DOHH2 (cell line): ENCODE measurements around the gene MRPL57.

ENCODE experiments used
- H3F3A ChIP-seq: fragments of 200-600 bp; sonication (generic), shearing (Covaris generic); 2 replicates; pipeline ENCODE4 v1.6.0; 2016; ENCODE audit warnings: antibody characterized with exemption, mild to moderate bottlenecking; ENCODE audit not compliant: control insufficient read depth, insufficient read depth
- H3K27ac ChIP-seq: fragments of 200-600 bp; sonication (generic); 2 replicates; pipeline ENCODE4 v1.5.1; 2014; ENCODE audit warnings: low read depth, mild to moderate bottlenecking, low read length, moderate library complexity
- H3K27me3 ChIP-seq: fragments of 200-600 bp; sonication (generic); 2 replicates; pipeline ENCODE4 v1.6.1; 2014; ENCODE audit warnings: mild to moderate bottlenecking, low read length, mixed read lengths; ENCODE audit not compliant: control insufficient read depth
- H3K36me3 ChIP-seq: fragments of 200-600 bp; sonication (generic); 2 replicates; pipeline ENCODE4 v1.6.1; 2014; ENCODE audit warnings: mild to moderate bottlenecking, low read length, moderate library complexity, mixed read lengths; ENCODE audit not compliant: control insufficient read depth
- H3K4me1 ChIP-seq: fragments of 200-600 bp; sonication (generic); 2 replicates; pipeline ENCODE4 v1.6.1; 2014; ENCODE audit warnings: mild to moderate bottlenecking, low read length, mixed read lengths; ENCODE audit not compliant: control insufficient read depth
- H3K4me2 ChIP-seq: fragments of 200-600 bp; sonication (generic); 2 replicates; pipeline ENCODE4 v1.6.0; 2014; ENCODE audit warnings: mild to moderate bottlenecking, low read length, moderate library complexity
- H3K4me3 ChIP-seq: fragments of 200-600 bp; sonication (generic); 2 replicates; pipeline ENCODE4 v1.5.1; 2014; ENCODE audit warnings: mild to moderate bottlenecking, low read length, mixed read lengths
- H3K79me2 ChIP-seq: fragments of 200-600 bp; sonication (generic); 2 replicates; pipeline ENCODE4 v1.6.1; 2014; ENCODE audit warnings: mild to moderate bottlenecking, low read length, mixed read lengths; ENCODE audit not compliant: control insufficient read depth
- H3K9me2 ChIP-seq: fragments of 200-600 bp; sonication (generic); replicated peaks from 2 replicates; pipeline ENCODE4 v1.6.1; 2014; ENCODE audit warnings: mild to moderate bottlenecking, low read length, mixed read lengths; ENCODE audit not compliant: control insufficient read depth
- H3K9me3 ChIP-seq: fragments of 200-600 bp; sonication (generic); 2 replicates; pipeline ENCODE4 v1.6.1; 2014; ENCODE audit warnings: antibody characterized with exemption, low read length, mixed read lengths; ENCODE audit not compliant: control insufficient read depth, insufficient read depth
- H4K20me1 ChIP-seq: fragments of 200-600 bp; sonication (generic); 2 replicates; pipeline ENCODE4 v1.6.0; 2014; ENCODE audit warnings: low read depth, mild to moderate bottlenecking, antibody characterized with exemption, low read length, moderate library complexity; ENCODE audit not compliant: control insufficient read depth, insufficient read depth
- EZH2phosphoT487 ChIP-seq: fragments of 200-600 bp; sonication (generic); IDR thresholded peaks from 2 replicates; pipeline ENCODE4 v1.6.1; 2017; ENCODE audit warnings: borderline replicate concordance, mild to moderate bottlenecking, antibody characterized with exemption, low read length, moderate library complexity, mixed read lengths
- TF ChIP-seq, protein P1 (sequence below): fragments of 200-600 bp; sonication (generic); IDR thresholded peaks from one replicate; pipeline ENCODE4 v1.5.1; 2014; ENCODE audit warnings: antibody characterized with exemption, mild to moderate bottlenecking, low read depth, low read length; ENCODE audit not compliant: poor library complexity, severe bottlenecking

MRPL57 gene

GRCh38 chr13:21176215-21176981, at the start of gene MRPL57, which contains the start of gene SKA3:
Gene MRPL57 (plus strand): TSS chr13:21176658. CDS start chr13:21176917, 259 bp downstream.
Gene SKA3 (minus strand): TSS chr13:21176552. CDS start chr13:21176477, 75 bp downstream.
- Histone ChIP-seq H4K20me1 (peaks cover 10% of the 10 kb centered on the region; the same call in 1 of the 2 replicates), H3K27ac (peak within 1 kb of the TSS; percentile 73), H3K36me3 (peaks cover 47% of the 10 kb centered on the region), H3F3A (peaks cover 13% of the 10 kb centered on the region), H3K4me1 (peaks cover 31% of the 10 kb centered on the region), H3K27me3 (no peaks in the 10 kb centered on the region), H3K4me2 (peak within 1 kb of the TSS; percentile 74), H3K9me3 (no peaks in the 10 kb centered on the region), H3K4me3 (peak within 1 kb of the TSS; percentile 90), H3K79me2 (peaks cover 71% of the 10 kb centered on the region), H3K9me2 (no peaks in the 10 kb centered on the region)
- no peak for TF ChIP-seq EZH2phosphoT487
- TF ChIP-seq, protein P1, sequence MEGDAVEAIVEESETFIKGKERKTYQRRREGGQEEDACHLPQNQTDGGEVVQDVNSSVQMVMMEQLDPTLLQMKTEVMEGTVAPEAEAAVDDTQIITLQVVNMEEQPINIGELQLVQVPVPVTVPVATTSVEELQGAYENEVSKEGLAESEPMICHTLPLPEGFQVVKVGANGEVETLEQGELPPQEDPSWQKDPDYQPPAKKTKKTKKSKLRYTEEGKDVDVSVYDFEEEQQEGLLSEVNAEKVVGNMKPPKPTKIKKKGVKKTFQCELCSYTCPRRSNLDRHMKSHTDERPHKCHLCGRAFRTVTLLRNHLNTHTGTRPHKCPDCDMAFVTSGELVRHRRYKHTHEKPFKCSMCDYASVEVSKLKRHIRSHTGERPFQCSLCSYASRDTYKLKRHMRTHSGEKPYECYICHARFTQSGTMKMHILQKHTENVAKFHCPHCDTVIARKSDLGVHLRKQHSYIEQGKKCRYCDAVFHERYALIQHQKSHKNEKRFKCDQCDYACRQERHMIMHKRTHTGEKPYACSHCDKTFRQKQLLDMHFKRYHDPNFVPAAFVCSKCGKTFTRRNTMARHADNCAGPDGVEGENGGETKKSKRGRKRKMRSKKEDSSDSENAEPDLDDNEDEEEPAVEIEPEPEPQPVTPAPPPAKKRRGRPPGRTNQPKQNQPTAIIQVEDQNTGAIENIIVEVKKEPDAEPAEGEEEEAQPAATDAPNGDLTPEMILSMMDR: no peak

DNA sequence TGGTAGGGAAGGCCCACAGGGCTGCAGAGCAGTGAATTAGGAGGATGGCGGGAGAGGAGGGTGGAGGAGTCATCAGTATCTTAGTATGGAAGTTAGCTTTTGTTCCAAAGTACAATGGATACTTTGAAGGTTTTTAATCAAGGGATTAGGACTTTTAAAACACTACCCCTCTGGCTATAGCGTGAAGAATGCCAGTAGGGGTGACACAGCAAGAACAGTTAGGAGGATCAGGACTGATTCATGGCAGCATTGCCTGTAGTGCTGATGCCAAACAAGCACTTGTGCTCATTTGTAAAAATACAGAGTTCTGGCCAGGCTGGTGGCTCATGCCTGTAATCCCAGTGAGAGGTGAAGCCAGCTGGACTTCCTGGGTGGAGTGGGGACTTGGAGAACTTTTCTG, 46.3 kb upstream of the MRPL57 start:
- Histone ChIP-seq H4K20me1 (no peaks in the 10 kb centered on the region), H3K9me2 (no peaks in the 10 kb centered on the region), H3F3A (no peaks in the 10 kb centered on the region), H3K9me3 (no peaks in the 10 kb centered on the region), H3K27ac (no peak overlapping the region), H3K4me3 (no peak overlapping the region), H3K27me3 (peaks cover 6% of the 10 kb centered on the region), H3K4me1 (no peaks in the 10 kb centered on the region), H3K4me2 (no peak overlapping the region), H3K36me3 (no peaks in the 10 kb centered on the region), H3K79me2 (no peaks in the 10 kb centered on the region)
- TF ChIP-seq, protein P1: no peak
- no peak for TF ChIP-seq EZH2phosphoT487

- Histone ChIP-seq H3K79me2 (no peaks in the 10 kb centered on the region), H3K4me2 (no peak overlapping the region), H3K9me2 (no peaks in the 10 kb centered on the region), H3K27me3 (peaks cover 6% of the 10 kb centered on the region), H3K27ac (no peak overlapping the region), H3F3A (no peaks in the 10 kb centered on the region), H3K4me3 (no peak overlapping the region), H3K9me3 (no peaks in the 10 kb centered on the region), H4K20me1 (no peaks in the 10 kb centered on the region), H3K36me3 (no peaks in the 10 kb centered on the region), H3K4me1 (no peaks in the 10 kb centered on the region)
- TF ChIP-seq, protein P1: no peak
- no peak for TF ChIP-seq EZH2phosphoT487
These were observed 43.4 kb upstream of the MRPL57 start for GRCh38 chr13:21133077-21133476.
